Neural progenitor cell (in vitro differentiated cells): ENCODE data around the gene GPR150.

Source experiments
- EZH2 ChIP-seq: fragments of 200-600 bp; sonication (generic); IDR thresholded peaks from 2 replicates; pipeline ENCODE4 v1.6.1; 2017; ENCODE audit warnings: antibody characterized with exemption, mild to moderate bottlenecking, moderate library complexity
- EZH2phosphoT487 ChIP-seq: fragments of 200-600 bp; sonication (generic); IDR thresholded peaks from 2 replicates; pipeline ENCODE4 v1.6.1; 2017; ENCODE audit warnings: antibody characterized with exemption
- TF ChIP-seq, protein P1 (sequence below): fragments of 200-600 bp; sonication (generic); IDR thresholded peaks from 2 replicates; pipeline ENCODE4 v1.5.1; 2017; ENCODE audit warnings: antibody characterized with exemption, mild to moderate bottlenecking

DNA sequence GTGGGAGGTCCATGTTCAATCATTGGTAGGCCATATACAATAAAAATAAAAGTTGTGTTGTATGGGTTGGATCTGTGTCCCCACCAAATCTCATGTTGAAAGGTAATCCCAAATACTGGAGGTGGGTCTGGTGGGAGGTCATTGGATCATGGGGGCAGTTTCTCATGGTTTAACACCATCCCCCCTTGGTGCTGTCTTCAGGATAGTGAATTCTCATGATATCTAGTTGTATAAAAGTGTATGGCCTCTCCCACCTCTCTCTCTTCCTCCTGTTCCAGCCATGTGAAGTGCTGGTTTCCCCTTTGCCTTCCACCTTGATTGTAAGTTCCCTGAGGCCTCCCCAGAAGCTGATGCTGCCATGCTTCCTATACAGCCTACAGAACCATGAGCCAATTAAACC lies 47.8 kb downstream of the GPR150 start:
- TF ChIP-seq EZH2phosphoT487 (no peak), EZH2 (no peak)
- TF ChIP-seq, protein P1, sequence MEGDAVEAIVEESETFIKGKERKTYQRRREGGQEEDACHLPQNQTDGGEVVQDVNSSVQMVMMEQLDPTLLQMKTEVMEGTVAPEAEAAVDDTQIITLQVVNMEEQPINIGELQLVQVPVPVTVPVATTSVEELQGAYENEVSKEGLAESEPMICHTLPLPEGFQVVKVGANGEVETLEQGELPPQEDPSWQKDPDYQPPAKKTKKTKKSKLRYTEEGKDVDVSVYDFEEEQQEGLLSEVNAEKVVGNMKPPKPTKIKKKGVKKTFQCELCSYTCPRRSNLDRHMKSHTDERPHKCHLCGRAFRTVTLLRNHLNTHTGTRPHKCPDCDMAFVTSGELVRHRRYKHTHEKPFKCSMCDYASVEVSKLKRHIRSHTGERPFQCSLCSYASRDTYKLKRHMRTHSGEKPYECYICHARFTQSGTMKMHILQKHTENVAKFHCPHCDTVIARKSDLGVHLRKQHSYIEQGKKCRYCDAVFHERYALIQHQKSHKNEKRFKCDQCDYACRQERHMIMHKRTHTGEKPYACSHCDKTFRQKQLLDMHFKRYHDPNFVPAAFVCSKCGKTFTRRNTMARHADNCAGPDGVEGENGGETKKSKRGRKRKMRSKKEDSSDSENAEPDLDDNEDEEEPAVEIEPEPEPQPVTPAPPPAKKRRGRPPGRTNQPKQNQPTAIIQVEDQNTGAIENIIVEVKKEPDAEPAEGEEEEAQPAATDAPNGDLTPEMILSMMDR = no peak
